Mammary epithelial cell (primary cell): ENCODE measurements around the gene CAMSAP1.

Experiments used
- EZH2 ChIP-seq: IDR thresholded peaks from 2 replicates; pipeline ENCODE4 v1.6.1; 2012; ENCODE audit warnings: low read length, inconsistent platforms, borderline replicate concordance
- TF ChIP-seq, protein P1 (sequence below), 2 donors: IDR thresholded peaks in 1 of 2; conservative IDR thresholded peaks in 1 of 2; 2 replicates each; pipeline ENCODE4 v1.5.1; 2011 to 2012; ENCODE audit warnings: inconsistent platforms in 2 of 2, low read length in 2 of 2, mild to moderate bottlenecking in 2 of 2, control low read depth in 1 of 2, low read depth in 1 of 2; ENCODE audit not compliant: insufficient read depth in 1 of 2; ENCODE audit errors: extremely low read depth in 1 of 2

DNA sequence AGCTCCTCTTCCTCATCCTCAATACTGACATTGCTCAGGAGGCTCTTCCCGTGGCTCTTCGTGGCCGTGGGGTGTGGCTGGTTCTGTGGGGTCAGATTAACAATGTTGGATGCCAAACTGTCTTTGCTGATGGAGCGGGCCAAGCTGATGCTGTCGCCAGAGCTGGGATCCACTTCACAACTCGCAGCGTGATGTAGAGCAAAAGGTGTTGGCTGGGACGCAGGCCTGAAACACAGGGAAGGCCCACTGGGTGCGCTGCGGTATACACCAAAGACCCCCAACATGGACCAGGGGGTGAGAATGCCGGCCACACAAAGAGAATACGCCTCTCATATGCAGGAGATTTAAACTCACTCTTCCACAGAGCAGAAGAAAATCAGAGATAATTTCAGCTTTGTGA lies 84.3 kb downstream of the CAMSAP1 start:
- TF ChIP-seq EZH2: no peak
- TF ChIP-seq, protein P1, sequence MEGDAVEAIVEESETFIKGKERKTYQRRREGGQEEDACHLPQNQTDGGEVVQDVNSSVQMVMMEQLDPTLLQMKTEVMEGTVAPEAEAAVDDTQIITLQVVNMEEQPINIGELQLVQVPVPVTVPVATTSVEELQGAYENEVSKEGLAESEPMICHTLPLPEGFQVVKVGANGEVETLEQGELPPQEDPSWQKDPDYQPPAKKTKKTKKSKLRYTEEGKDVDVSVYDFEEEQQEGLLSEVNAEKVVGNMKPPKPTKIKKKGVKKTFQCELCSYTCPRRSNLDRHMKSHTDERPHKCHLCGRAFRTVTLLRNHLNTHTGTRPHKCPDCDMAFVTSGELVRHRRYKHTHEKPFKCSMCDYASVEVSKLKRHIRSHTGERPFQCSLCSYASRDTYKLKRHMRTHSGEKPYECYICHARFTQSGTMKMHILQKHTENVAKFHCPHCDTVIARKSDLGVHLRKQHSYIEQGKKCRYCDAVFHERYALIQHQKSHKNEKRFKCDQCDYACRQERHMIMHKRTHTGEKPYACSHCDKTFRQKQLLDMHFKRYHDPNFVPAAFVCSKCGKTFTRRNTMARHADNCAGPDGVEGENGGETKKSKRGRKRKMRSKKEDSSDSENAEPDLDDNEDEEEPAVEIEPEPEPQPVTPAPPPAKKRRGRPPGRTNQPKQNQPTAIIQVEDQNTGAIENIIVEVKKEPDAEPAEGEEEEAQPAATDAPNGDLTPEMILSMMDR (conservative IDR thresholded peaks at IDR 0.05 in 1 of 2, IDR thresholded peaks at IDR 0.05 in 1 of 2; ENCODE audit: extremely low read depth in 1 of 2, insufficient read depth in 1 of 2, low read depth in 1 of 2, low read length in 2 of 2): no peak
